ENCODE results near the gene TRIOBP.

TRIOBP gene

GRCh38 chr22:37661160-37661924, 35.5 kb upstream of the TRIOBP start:
- H3K36me3 Mint-ChIP-seq: peaks cover 28 to 36% of the 10 kb centered on the region in 2 donors
- no peaks in the 10 kb centered on the region for H3K27me3 Mint-ChIP-seq
- no peak for DNase-seq
- no peak for ATAC-seq (replicated peaks)
- H3K9me3 Mint-ChIP-seq: peaks cover 0 to 3% of the 10 kb centered on the region in 2 donors
- peak overlapping the region; percentile 87 to 92 for H3K4me3 Mint-ChIP-seq
- H3K4me1 Mint-ChIP-seq: peaks cover 43 to 56% of the 10 kb centered on the region in 2 donors
- H3K27ac Mint-ChIP-seq: peak overlapping the region; percentile 86

DNA sequence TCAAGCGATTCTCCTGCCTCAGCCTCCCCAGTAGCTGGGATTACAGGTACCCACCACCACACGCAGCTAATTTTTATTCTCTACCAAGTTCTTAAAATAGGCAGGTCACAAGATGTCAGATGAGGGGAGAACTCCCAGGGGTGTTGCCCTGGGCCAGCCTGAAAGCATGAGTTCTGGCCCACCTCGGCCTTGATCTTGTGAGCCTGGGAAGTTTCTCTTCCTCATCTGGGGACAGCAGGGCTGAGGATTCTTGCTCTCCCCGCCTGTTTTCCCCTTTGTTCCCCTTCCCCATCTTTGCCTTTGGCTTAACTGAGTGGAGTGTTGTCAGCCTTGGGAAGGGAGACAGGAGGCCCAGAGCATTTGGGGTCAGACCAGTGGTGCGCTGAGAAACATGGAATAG, 34.8 kb upstream of the TRIOBP start:
- H3K4me3 Mint-ChIP-seq: peak overlapping the region; percentile 78 to 80
- peaks cover 0 to 3% of the 10 kb centered on the region in 2 donors for H3K9me3 Mint-ChIP-seq
- DNase-seq: no peak
- H3K36me3 Mint-ChIP-seq: peaks cover 34 to 43% of the 10 kb centered on the region in 2 donors
- no peaks in the 10 kb centered on the region for H3K27me3 Mint-ChIP-seq
- H3K27ac Mint-ChIP-seq: peak overlapping the region; percentile 94
- ATAC-seq (replicated peaks): no peak
- H3K4me1 Mint-ChIP-seq: peaks cover 46 to 62% of the 10 kb centered on the region in 2 donors

DNA sequence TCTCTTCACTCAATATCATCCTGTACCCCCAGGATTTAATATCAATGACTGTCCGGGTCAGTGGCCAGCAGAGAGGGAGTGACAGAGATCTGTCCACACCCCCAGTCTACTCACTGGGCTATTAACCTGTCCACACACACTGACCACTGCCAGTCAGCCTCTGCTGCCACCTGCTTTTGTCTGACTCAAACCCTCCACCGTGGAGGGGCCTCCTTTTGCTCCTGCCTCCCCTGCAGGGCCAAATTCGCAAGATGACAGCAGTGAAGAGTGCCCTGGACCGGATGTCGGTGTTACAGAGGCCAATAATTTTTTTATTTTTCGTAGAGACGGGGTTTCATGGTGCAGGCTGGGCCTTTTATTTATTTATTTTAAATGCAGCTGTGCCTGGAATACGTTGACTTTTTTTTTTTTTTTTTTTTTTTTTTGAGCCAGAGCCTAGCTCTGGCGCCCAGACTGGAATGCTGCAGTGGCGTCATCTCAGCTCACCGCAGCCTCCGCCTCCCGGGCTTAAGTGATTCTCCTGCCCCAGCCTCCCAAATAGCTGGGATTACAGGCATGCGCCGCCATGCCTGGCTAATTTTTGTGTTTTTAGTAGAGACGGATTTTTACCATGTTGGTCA, 33.2 kb upstream of the TRIOBP start:
- no peak overlapping the region for H3K27ac Mint-ChIP-seq
- H3K27me3 Mint-ChIP-seq: no peaks in the 10 kb centered on the region
- H3K9me3 Mint-ChIP-seq: peaks cover 0 to 3% of the 10 kb centered on the region in 2 donors
- peaks cover 41 to 57% of the 10 kb centered on the region in 2 donors for H3K36me3 Mint-ChIP-seq
- DNase-seq (no peak), ATAC-seq (replicated peaks) (no peak)
- H3K4me1 Mint-ChIP-seq: peaks cover 42 to 55% of the 10 kb centered on the region in 2 donors
- H3K4me3 Mint-ChIP-seq: peak overlapping the region in 1 of 2 donors; percentile 10

DNA sequence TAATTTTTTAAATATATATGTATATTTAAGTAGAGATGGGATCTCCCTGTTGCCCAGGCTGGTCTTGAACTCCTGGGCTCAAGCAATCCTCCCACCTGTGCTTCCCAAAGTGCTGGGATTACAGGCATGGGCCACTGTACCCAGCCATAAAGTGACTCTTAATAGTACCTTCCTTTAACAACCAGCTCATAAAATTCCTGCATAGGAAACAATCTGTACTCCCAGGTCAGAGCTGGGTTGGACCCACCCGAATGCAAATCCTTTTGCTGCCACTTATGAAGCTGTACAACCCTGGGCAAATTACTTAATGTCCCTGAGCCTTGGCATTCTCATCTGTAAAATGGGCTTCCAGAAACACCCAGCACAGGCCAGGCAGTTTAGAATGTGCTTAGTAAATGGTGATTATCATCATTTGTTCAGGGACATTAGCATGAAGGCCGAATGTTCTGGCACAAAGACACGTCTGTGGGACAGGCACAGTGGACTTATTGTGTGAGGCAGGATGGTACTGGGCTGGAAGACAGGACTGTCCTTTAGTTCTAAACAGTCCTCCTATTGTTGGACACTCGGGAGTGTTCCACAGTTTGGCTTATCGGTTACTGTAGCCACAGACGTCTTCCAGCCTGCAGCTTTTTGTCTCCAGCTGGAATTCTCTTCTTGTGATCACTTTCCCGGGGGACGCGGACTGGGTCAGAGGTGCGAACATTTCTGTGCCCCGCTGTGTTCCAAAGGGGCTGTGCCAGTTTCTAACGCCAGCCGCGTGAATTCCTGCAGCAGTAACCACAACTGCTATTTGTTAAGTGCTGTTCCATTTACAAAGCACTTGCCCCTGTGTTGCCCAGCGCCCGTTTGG, 32.4 kb upstream of the TRIOBP start:
- H3K9me3 Mint-ChIP-seq: peaks cover 0 to 3% of the 10 kb centered on the region in 2 donors
- no peak overlapping the region for H3K4me3 Mint-ChIP-seq
- peak overlapping the region; percentile 67 for H3K27ac Mint-ChIP-seq
- H3K4me1 Mint-ChIP-seq: peaks cover 38 to 51% of the 10 kb centered on the region in 2 donors
- DNase-seq: no peak
- ATAC-seq (replicated peaks): no peak
- no peaks in the 10 kb centered on the region for H3K27me3 Mint-ChIP-seq
- H3K36me3 Mint-ChIP-seq: peaks cover 41 to 54% of the 10 kb centered on the region in 2 donors

- H3K4me3 Mint-ChIP-seq: no peak overlapping the region
Measured at GRCh38 chr22:37665487-37665886, 31.4 kb upstream of the TRIOBP start.

GRCh38 chr22:37669586-37669985, 27.3 kb upstream of the TRIOBP start:
- ATAC-seq (replicated peaks) (no peak), DNase-seq (no peak)
- peaks cover 24 to 33% of the 10 kb centered on the region in 2 donors for H3K36me3 Mint-ChIP-seq
- H3K4me3 Mint-ChIP-seq: no peak overlapping the region
- no peaks in the 10 kb centered on the region for H3K9me3 Mint-ChIP-seq
- no peaks in the 10 kb centered on the region for H3K27me3 Mint-ChIP-seq
- no peak overlapping the region for H3K27ac Mint-ChIP-seq
- peaks cover 24 to 51% of the 10 kb centered on the region in 2 donors for H3K4me1 Mint-ChIP-seq

More at GRCh38 chr22:37665487-37665886, 31.4 kb upstream of the TRIOBP start:
- peaks cover 30 to 41% of the 10 kb centered on the region in 2 donors for H3K4me1 Mint-ChIP-seq
- H3K27ac Mint-ChIP-seq: no peak overlapping the region
- no peaks in the 10 kb centered on the region for H3K27me3 Mint-ChIP-seq
- peaks cover 37 to 53% of the 10 kb centered on the region in 2 donors for H3K36me3 Mint-ChIP-seq
- H3K9me3 Mint-ChIP-seq: peaks cover 0 to 3% of the 10 kb centered on the region in 2 donors
- ATAC-seq (replicated peaks) (no peak), DNase-seq (no peak)

DNA sequence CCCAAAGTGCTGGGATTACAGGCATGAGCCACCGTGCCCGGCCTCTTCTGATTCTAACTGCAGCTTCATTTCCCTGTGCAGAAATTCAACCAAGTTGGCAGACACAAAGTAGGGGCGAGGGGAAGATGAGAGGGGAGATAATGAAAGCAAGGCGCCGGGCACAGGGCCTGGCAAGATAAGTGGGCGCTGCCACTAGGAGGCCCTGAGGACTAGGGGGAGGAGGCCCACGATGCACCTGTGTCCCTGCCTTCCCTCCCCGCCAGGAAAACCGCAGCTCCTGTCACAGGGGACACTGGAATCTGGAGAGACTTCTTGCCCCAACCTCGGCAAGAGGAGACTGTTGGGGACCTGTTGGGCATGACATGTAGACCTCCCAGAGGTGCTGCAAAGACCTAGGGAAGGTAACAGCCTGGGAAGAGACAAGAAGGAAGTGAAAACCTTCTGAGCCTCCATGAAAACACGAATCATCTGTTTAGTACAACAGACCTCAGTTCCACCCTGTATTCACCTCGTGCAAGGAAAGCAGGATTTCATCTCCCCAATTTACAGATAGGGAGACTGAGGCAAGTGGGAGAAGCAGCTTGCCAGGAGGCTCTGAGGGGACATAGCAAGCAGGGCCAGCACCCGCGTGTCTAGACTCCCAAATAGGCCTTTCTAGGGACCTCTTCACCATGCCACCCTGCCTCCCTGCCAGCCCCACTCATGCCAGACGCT, 24.5 kb upstream of the TRIOBP start:
- Mint-ChIP-seq H3K36me3 (peaks cover 6 to 13% of the 10 kb centered on the region in 2 donors), H3K27ac (peak overlapping the region; percentile 39), H3K4me1 (peaks cover 31 to 65% of the 10 kb centered on the region in 2 donors), H3K27me3 (no peaks in the 10 kb centered on the region), H3K4me3 (peak overlapping the region in 1 of 2 donors; percentile 61), H3K9me3 (no peaks in the 10 kb centered on the region)
- DNase-seq: no peak
- no peak for ATAC-seq (replicated peaks)

GRCh38 chr22:37672920-37673455, 23.9 kb upstream of the TRIOBP start:
- Mint-ChIP-seq H3K9me3 (no peaks in the 10 kb centered on the region), H3K4me1 (peaks cover 31 to 71% of the 10 kb centered on the region in 2 donors), H3K36me3 (peaks cover 6 to 9% of the 10 kb centered on the region in 2 donors), H3K4me3 (no peak overlapping the region), H3K27me3 (no peaks in the 10 kb centered on the region), H3K27ac (no peak overlapping the region)
- ATAC-seq (replicated peaks) (no peak), DNase-seq (no peak)

DNA sequence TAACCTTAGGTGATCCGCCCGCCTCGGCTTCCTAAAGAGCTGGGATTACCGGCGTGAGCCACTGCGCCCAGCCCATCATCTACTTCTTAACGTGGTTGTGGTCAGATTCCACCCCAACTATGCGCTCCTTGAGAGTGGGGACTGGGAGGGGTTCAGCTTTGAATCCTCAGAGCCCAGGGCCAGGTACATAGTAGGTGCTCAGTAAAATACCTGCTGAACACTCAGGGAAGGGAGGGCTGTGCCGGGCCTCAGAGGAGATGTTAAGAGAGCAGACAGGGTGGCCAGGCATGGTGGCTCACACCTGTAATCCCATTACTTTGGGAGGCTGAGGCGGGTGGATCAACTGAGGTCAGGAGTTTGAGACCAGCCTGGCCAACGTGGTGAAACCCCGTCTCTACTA, 22.6 kb upstream of the TRIOBP start:
- Mint-ChIP-seq H3K9me3 (no peaks in the 10 kb centered on the region), H3K4me1 (peaks cover 33 to 74% of the 10 kb centered on the region in 2 donors), H3K4me3 (peak overlapping the region; percentile 33 to 43), H3K27me3 (no peaks in the 10 kb centered on the region), H3K27ac (peak overlapping the region; percentile 62), H3K36me3 (peaks cover 3 to 6% of the 10 kb centered on the region in 2 donors)
- no peak for ATAC-seq (replicated peaks)
- no peak for DNase-seq

DNA sequence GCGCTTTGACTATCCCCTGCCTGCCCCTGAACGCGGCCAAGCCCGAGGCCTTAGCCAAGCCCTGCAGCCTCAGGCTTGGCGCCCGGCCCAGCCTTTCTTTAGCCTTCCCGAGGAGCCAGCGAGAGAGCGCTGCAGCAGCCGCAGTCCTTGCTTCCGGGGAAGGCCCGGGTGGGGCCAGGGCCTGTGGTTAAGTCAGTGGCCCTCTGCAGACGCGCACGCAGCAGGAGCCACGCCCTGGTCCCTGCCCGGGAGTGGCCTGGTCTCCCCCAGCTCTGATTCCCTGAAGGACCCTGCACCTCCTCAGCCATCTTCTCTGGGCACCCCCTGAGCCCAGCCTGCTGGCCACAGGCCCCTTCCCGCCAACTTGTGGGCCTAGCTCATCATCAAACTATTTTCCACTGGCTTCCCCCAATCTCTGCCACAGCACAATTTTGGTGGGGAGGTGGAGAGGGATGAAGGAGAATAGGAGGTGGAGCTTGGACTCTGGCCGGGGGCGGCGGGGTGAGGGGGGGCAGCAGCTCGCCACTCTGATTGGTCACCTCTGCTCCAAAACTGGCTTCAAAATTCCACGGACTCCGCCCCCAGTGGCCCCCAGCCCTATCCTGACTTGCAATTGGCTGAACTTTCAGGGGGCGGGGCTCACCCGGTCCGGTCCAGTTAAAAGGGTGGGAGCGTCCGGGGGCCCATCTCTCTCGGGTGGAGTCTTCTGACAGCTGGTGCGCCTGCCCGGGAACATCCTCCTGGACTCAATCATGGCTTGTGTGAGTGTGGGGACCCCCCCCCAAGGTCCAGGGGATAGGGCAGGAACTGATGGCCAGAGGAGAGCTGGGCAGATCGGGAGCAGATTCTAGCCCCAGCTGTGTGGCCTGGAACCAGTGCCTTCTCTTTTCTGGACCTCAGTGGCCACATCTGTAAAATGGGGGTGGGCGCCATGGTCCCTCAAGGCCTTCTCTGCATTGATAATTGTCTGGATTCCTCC, 21.6 kb upstream of the TRIOBP start, which contains the start of gene LGALS1:
LGALS1 (plus strand) TSS at position 686 of the 979 bp plus-strand sequence; CDS start at position 753, 67 bp downstream.
- peaks cover 8 to 10% of the 10 kb centered on the region in 2 donors for H3K36me3 Mint-ChIP-seq
- H3K27ac Mint-ChIP-seq: peak within 1 kb of the TSS; percentile 96
- H3K4me3 Mint-ChIP-seq: peak within 1 kb of the TSS; percentile 82 to 86
- H3K4me1 Mint-ChIP-seq: peaks cover 37 to 82% of the 10 kb centered on the region in 2 donors
- H3K27me3 Mint-ChIP-seq: no peaks in the 10 kb centered on the region
- DNase-seq (peak; percentile 65), ATAC-seq (replicated peaks) (peak; percentile 61 to 62)
- H3K9me3 Mint-ChIP-seq: no peaks in the 10 kb centered on the region

GRCh38 chr22:37675930-37676735, 20.7 kb upstream of the TRIOBP start:
- DNase-seq: no peak
- H3K4me1 Mint-ChIP-seq: peaks cover 38 to 82% of the 10 kb centered on the region in 2 donors
- H3K27ac Mint-ChIP-seq: peak overlapping the region; percentile 96
- H3K27me3 Mint-ChIP-seq: no peaks in the 10 kb centered on the region
- ATAC-seq (replicated peaks): peak; percentile 1 to 7
- peaks cover 8 to 10% of the 10 kb centered on the region in 2 donors for H3K36me3 Mint-ChIP-seq
- H3K9me3 Mint-ChIP-seq: no peaks in the 10 kb centered on the region
- H3K4me3 Mint-ChIP-seq: peak overlapping the region; percentile 82 to 86
